GM19043 (cell line): ENCODE measurements around the gene UBE2B.

Source experiments
- ATAC-seq: cut with Tn5 transposase; IDR thresholded peaks from one replicate; pipeline ENCODE4 v1.9.1; 2021; ENCODE audit warnings: low read depth; ENCODE audit not compliant: unreplicated experiment

UBE2B gene

DNA sequence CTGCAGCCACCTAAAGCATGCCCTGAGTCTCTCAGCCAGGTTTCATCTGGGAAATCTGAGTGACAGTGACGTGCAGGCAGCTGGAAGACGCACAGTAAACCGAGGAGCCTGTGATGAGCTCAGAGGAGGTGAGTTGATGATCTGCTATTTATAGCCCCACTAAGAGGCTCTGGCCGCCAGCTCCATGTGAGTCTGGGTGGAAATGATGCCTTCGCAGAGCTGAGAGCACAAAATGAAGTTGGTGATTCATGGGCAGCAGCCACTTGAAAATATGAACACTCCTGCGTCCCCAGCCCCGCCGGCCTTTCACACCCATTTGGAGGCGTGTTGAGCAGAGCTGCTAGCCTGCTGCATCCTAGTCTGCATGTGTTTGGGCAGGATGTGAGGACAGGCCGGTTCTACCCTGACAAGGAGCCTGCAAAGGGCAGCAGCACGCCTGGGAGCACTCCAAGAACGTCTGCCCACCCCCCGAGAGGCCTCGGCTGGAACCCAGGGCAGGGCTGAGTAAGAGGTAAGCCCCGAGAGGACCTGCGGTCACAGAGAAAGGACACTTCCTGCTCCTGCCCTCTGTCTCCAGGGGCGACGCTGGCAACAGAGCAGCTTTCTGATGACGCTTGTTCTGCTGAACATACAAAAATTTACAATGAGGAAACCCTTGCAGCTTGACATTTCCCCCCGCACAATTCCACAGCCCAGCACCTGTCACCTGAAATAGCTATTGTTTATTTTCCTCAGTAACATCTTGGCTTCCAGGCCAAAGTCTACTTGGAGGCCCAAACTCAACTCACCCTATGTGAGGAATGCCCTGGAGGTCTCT is 65.4 kb downstream of the UBE2B start:
- ATAC-seq, result peak; percentile 94

DNA sequence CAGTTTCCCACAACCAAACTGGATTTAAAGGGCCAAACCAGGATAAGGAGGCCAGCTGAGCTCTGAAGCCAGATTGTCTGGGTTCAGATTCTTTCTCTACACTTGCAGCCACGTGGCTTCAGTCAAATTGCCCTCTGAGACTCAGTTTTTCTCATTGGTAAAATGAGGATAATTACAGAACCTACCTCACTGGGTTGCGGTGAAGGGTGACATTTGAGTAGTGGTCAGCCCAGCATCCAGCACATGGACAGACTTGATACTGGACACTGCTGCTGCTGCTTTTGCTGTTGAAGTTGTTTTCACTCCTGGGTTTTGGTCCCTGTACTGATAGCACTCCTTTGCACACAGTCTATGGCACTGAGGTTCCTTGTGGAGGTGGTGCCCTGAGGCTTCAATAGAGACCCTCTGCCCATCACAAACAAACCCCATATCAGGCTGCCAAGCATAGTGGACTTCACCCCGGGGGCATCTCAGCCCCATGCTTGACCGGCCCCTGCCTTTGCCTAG is 66.0 kb downstream of the UBE2B start:
- peak; percentile 17 for ATAC-seq

DNA sequence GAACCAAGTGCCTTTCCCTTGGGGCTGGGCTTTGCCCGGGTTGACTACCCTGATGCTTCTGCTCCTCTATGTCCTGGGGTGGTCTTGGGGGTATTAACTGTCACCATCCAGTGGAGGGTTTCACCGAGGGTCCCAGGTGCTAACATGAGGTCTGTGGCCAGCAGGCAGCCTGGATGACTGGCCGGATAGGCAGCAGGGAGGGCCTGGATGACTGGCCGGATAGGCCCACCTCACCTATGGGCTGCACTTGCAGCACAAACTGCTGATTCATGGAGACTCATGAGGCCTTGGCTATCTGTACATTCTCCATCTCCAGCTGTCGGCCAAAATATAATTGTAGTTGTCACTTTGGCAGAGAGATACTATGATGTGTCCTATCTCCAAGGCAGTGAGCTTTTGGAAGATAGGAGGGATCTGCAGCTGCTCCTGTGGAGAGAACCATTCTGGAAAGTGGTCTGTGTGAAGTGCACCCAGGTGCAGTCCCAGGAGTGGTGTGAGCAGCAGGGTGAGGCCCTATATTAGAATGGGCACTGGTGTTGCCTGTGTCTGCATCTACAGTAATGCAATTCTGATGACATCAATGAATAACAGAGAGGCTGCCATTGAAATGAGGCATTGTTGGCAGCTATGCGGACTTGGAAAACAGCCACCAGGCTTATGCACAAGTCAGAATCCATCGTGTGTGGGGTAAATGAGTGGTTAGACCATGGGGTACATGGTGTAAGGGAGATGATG is 66.6 kb downstream of the UBE2B start:
- ATAC-seq, result no peak

DNA sequence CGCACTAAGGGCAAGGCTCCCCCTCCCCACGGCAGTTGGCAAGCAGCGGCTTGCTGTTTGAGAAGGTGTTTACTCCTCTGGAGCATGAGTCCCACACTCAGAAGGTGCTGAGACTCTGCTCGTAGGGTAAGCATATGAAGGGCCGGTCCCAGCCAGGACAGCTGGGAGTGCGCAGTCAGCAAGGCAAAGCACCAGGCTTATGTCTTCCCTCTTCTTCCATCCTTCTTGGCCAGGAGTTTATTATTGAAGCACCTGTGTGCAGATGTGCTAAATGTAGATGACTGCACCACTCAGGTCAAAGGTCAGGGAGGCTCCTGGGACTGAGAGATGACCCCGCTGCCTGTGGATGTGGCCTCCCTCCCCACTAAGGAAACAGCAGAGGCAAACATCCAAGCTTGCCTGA is 67.4 kb downstream of the UBE2B start:
- no peak for ATAC-seq

DNA sequence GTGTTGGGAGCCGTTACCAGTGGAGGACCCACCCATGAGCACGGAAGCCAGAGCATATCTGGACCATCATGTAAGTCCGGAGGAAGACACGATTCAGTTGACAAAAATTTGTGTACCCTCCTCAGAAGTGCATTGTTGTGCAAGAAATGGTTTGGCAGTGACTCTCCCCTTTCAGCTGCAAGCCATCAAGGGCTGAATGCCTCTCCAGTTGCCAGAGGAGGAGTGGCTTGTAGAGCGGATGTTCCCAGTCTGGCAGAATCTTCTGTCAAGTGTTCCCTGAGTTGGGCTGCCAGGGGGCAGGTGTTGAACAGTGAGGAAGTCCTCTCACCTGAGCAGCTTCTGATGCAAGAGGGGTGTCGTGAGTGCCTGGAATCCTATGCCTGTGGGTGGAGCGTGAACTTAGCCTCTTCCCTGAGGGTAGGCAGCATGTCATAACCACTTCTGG is 67.9 kb downstream of the UBE2B start:
- no peak for ATAC-seq

DNA sequence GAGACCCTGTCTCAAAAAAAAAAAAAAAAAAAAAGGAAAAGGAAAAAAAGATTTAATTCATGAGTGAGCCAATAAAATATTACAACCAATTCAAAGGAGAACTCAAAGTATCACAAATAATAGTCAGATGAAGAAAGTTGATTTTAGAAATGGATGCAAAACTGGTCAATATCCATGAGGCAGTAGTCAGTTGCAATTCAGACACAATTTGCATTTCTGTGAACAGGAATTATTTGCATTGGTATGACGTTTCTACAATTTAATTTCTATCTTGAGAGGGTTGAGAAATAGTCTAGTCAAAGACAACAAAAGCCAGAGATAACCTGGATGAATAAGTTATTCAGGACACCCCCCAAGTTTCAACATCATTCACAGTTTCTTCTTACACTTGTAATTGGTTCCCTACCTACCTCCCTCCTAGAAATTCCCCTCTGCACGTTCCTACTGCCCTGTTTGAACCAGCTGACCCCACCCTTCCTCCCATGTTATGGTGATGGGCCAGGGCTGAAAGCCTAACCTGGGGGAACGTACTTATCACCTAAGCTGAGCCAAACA is 68.9 kb downstream of the UBE2B start:
- ATAC-seq, result no peak
